HG02885 (cell line): Measurements from ENCODE around the gene FN3KRP.

Source experiments
- ATAC-seq: cut with Tn5 transposase; IDR thresholded peaks from one replicate; pipeline ENCODE4 v1.9.1; 2021; ENCODE audit warnings: mild to moderate bottlenecking; ENCODE audit not compliant: unreplicated experiment, poor library complexity

FN3KRP gene

DNA sequence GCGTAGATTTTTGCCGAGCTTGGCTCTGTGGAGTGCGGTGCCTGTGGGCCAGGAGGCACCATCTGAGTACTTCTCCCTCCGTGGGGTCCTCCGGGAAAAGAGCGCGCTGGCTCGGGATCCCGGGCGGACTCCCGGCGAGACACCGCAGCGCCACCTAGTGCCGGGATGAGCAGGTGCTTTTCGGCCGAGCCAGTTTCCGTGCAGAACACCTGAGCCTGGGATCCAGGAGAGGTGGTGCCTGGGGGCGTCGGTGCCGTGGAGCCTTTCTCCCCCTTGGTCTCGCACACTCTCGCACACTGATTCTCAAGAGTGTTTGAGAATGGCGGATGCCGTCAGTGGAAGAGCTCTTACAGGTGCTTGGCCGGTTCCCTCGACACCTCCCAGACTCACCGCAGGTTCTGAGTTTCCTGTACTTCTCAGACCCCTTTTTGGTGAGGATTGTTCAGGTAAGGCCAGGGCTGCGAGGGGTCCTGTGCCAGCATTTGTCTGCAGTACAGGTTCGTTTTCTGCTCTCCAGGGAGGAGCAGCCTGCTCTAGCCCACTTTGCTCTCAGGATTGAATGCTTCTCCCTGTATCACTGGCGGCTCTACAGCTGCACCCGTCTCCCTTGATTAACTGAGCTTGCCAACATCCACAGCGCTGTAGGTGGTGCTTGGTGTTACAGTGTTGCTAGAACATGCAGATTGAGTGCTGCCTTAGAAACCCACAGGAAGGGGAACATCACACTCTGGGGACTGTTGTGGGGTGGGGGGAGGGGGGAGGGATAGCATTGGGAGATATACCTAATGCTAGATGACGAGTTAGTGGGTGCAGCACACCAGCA is 58.7 kb downstream of the FN3KRP start:
- no peak for ATAC-seq

DNA sequence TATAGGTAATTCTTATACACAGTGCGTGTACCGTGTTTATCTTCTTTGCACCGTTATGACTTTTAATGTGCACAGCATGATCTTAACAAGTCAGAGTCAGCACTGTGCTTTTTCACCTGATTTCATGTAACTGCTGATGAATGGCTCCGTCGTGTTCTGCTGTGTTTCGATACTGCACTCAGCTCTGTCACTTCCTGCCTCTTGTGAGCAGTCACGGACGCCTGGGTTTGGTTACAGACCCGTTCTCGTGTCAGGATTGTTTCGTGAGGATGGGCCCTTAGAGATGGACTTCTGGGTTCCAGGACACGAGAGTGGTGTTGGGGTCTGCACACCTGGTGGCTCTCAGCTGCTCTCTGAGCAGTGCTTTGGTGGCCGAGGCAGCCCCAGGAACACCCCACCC is 59.9 kb downstream of the FN3KRP start:
- ATAC-seq: no peak
